Measurements from ENCODE around the gene MBD3.

The MBD3 gene

DNA sequence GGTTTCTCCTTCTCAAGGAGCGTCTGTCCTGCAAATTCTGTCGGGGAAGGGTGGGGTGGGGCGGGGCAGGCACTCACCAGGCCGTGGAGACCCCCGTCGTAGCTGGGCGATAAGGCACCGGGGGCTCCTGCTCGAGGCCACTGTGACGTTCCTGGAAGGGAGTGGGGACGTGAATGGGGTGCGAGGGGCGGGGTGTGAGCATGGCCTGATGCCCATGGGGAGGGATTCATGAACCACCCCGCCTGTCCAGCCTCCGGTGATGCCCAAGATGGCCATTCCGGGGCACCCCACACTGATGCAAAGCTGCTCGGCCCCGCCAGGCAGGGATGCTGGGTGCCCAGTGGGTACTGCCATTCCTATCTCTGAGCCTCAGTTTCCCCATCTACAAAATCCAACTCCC lies 27.0 kb upstream of the MBD3 start:
- H4K8ac ChIP-seq (ENCODE audit: low read depth, low read length), result no peak overlapping the region
- no CpG with 5 or more reads among the region's 18 CpGs for WGBS, 2 donors (ENCODE audit: extremely low coverage in 2 of 2, insufficient read length in 2 of 2, insufficient replicate concordance in 1 of 2)
- no peak overlapping the region for H2AK5ac ChIP-seq (ENCODE audit: low read depth, low read length)
- peaks cover 29% of the 10 kb centered on the region for H3K79me1 ChIP-seq (ENCODE audit: low read depth, low read length)
- H2AFZ ChIP-seq (ENCODE audit: low read length), result no peak overlapping the region
- no peak overlapping the region for H2BK12ac ChIP-seq (ENCODE audit: low read length)
- H3K23ac ChIP-seq (ENCODE audit: low read depth, low read length, poor library complexity), result no peak overlapping the region
- no peak overlapping the region for H3K18ac ChIP-seq (ENCODE audit: low read length)
- H4K91ac ChIP-seq (ENCODE audit: low read depth, low read length, poor library complexity), result no peak overlapping the region
- no peak overlapping the region for H2BK15ac ChIP-seq (ENCODE audit: low read length)
- no peak for DNase-seq (ENCODE audit: low spot score)
- no peak overlapping the region for H3K9ac ChIP-seq (ENCODE audit: low read depth, low read length, poor library complexity)
- no peak overlapping the region for H3K4me3 ChIP-seq (ENCODE audit: low read length in 2 of 2)
- H3K36me3 ChIP-seq (replicated peaks in 1 of 2; ENCODE audit: control insufficient read depth in 2 of 2, insufficient read depth in 2 of 2, low read length in 2 of 2), result peaks cover 79 to 97% of the 10 kb centered on the region in 2 donors
- no peak overlapping the region for H2BK5ac ChIP-seq (ENCODE audit: low read length)
- no peak overlapping the region for H3K4me2 ChIP-seq (ENCODE audit: insufficient read depth, low read length, poor library complexity, severe bottlenecking)
- H3K27me3 ChIP-seq (ENCODE audit: control insufficient read depth in 3 of 3, insufficient read depth in 3 of 3, low read depth in 1 of 3, low read length in 3 of 3), result no peaks in the 10 kb centered on the region
- H2BK120ac ChIP-seq (ENCODE audit: low read depth, low read length), result no peak overlapping the region
- H3K14ac ChIP-seq (ENCODE audit: low read length), result no peak overlapping the region
- no peak overlapping the region for H3K4ac ChIP-seq (ENCODE audit: low read length)
- H3K9me3 ChIP-seq (replicated peaks in 1 of 2; ENCODE audit: control insufficient read depth in 2 of 2, insufficient read depth in 1 of 2, low read depth in 1 of 2, low read length in 2 of 2), result peaks cover 0 to 4% of the 10 kb centered on the region in 2 donors
- peaks cover 0 to 3% of the 10 kb centered on the region in 2 donors for H3K4me1 ChIP-seq (ENCODE audit: control insufficient read depth in 2 of 2, insufficient read depth in 1 of 2, low read depth in 1 of 2, low read length in 2 of 2)
- H3K27ac ChIP-seq (replicated peaks; ENCODE audit: low read length), result no peak overlapping the region

GRCh38 chr19:1619094-1619439 lies 26.4 kb upstream of the MBD3 start:
- Histone ChIP-seq H4K8ac (ENCODE audit: low read depth, low read length) (no peak overlapping the region), H3K79me1 (ENCODE audit: low read depth, low read length) (peaks cover 36% of the 10 kb centered on the region), H3K23ac (ENCODE audit: low read depth, low read length, poor library complexity) (peak overlapping the region; percentile 73), H3K18ac (ENCODE audit: low read length) (no peak overlapping the region), H3K9me3 (replicated peaks in 1 of 2; ENCODE audit: control insufficient read depth in 2 of 2, insufficient read depth in 1 of 2, low read depth in 1 of 2, low read length in 2 of 2) (peaks cover 0 to 4% of the 10 kb centered on the region in 2 donors), H4K91ac (ENCODE audit: low read depth, low read length, poor library complexity) (no peak overlapping the region), H3K27ac (replicated peaks; ENCODE audit: low read length) (no peak overlapping the region), H2AK5ac (ENCODE audit: low read depth, low read length) (no peak overlapping the region), H3K4me1 (ENCODE audit: control insufficient read depth in 2 of 2, insufficient read depth in 1 of 2, low read depth in 1 of 2, low read length in 2 of 2) (peaks cover 0 to 3% of the 10 kb centered on the region in 2 donors), H3K14ac (ENCODE audit: low read length) (peak overlapping the region; percentile 38), H3K27me3 (ENCODE audit: control insufficient read depth in 3 of 3, insufficient read depth in 3 of 3, low read depth in 1 of 3, low read length in 3 of 3) (no peaks in the 10 kb centered on the region), H3K4ac (ENCODE audit: low read length) (no peak overlapping the region), H2BK15ac (ENCODE audit: low read length) (no peak overlapping the region), H3K36me3 (replicated peaks in 1 of 2; ENCODE audit: control insufficient read depth in 2 of 2, insufficient read depth in 2 of 2, low read length in 2 of 2) (peaks cover 79 to 97% of the 10 kb centered on the region in 2 donors), H3K4me2 (ENCODE audit: insufficient read depth, low read length, poor library complexity, severe bottlenecking) (no peak overlapping the region), H2BK120ac (ENCODE audit: low read depth, low read length) (no peak overlapping the region), H3K4me3 (ENCODE audit: low read length in 2 of 2) (peak overlapping the region in 1 of 2 donors; percentile 16), H2AFZ (ENCODE audit: low read length) (no peak overlapping the region), H2BK12ac (ENCODE audit: low read length) (no peak overlapping the region), H2BK5ac (ENCODE audit: low read length) (no peak overlapping the region), H3K9ac (ENCODE audit: low read depth, low read length, poor library complexity) (peak overlapping the region; percentile 70)
- WGBS, 2 donors (ENCODE audit: extremely low coverage in 2 of 2, insufficient read length in 2 of 2, insufficient replicate concordance in 1 of 2), result no CpG with 5 or more reads among the region's 26 CpGs
- no peak for DNase-seq (ENCODE audit: low spot score)

- Histone ChIP-seq H3K4me1 (ENCODE audit: control insufficient read depth in 2 of 2, insufficient read depth in 1 of 2, low read depth in 1 of 2, low read length in 2 of 2) (peaks cover 0 to 3% of the 10 kb centered on the region in 2 donors), H2BK120ac (ENCODE audit: low read depth, low read length) (no peak overlapping the region), H3K4me3 (ENCODE audit: low read length in 2 of 2) (no peak overlapping the region), H2BK15ac (ENCODE audit: low read length) (no peak overlapping the region), H3K4ac (ENCODE audit: low read length) (no peak overlapping the region), H4K91ac (ENCODE audit: low read depth, low read length, poor library complexity) (no peak overlapping the region), H3K27ac (replicated peaks; ENCODE audit: low read length) (no peak overlapping the region), H3K18ac (ENCODE audit: low read length) (peak overlapping the region; percentile 8), H3K9me3 (replicated peaks in 1 of 2; ENCODE audit: control insufficient read depth in 2 of 2, insufficient read depth in 1 of 2, low read depth in 1 of 2, low read length in 2 of 2) (peaks cover 0 to 4% of the 10 kb centered on the region in 2 donors), H4K8ac (ENCODE audit: low read depth, low read length) (no peak overlapping the region), H2AFZ (ENCODE audit: low read length) (no peak overlapping the region), H2AK5ac (ENCODE audit: low read depth, low read length) (no peak overlapping the region), H3K14ac (ENCODE audit: low read length) (peak overlapping the region; percentile 38), H3K27me3 (ENCODE audit: control insufficient read depth in 3 of 3, insufficient read depth in 3 of 3, low read depth in 1 of 3, low read length in 3 of 3) (no peaks in the 10 kb centered on the region), H3K36me3 (replicated peaks in 1 of 2; ENCODE audit: control insufficient read depth in 2 of 2, insufficient read depth in 2 of 2, low read length in 2 of 2) (peaks cover 78 to 97% of the 10 kb centered on the region in 2 donors), H3K9ac (ENCODE audit: low read depth, low read length, poor library complexity) (peak overlapping the region; percentile 70), H2BK12ac (ENCODE audit: low read length) (no peak overlapping the region), H3K4me2 (ENCODE audit: insufficient read depth, low read length, poor library complexity, severe bottlenecking) (no peak overlapping the region), H3K23ac (ENCODE audit: low read depth, low read length, poor library complexity) (peak overlapping the region; percentile 73), H3K79me1 (ENCODE audit: low read depth, low read length) (peaks cover 37% of the 10 kb centered on the region), H2BK5ac (ENCODE audit: low read length) (peak overlapping the region; percentile 35)
- no CpG with 5 or more reads among the region's 24 CpGs for WGBS, 2 donors (ENCODE audit: extremely low coverage in 2 of 2, insufficient read length in 2 of 2, insufficient replicate concordance in 1 of 2)
- DNase-seq (ENCODE audit: low spot score), result no peak
Observed at GRCh38 chr19:1618157-1619093, 25.8 kb upstream of the MBD3 start.

DNA sequence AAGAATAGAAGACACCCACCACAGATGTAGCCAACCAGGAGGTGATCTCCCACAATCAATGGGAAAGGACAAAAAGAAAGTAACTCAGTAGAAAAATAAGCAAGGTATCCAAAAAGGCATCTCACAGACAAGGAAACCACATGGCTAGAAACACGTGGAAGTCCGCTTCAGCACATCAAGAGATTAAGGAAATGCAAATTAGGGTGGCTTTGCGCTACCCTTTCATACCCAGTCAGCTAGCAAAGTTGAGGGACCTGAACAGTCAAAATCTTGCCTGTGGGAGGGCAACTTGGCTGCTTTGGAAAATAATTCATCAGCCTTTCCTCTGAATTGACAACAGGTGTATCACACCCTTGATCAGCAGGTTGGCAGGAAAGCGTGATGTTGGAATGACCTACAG lies 24.2 kb upstream of the MBD3 start:
- no CpG with 5 or more reads among the region's 4 CpGs for WGBS, 2 donors (ENCODE audit: extremely low coverage in 2 of 2, insufficient read length in 2 of 2, insufficient replicate concordance in 1 of 2)
- no peak overlapping the region for H2BK15ac ChIP-seq (ENCODE audit: low read length)
- no peak overlapping the region for H2BK120ac ChIP-seq (ENCODE audit: low read depth, low read length)
- H3K4me1 ChIP-seq (ENCODE audit: control insufficient read depth in 2 of 2, insufficient read depth in 1 of 2, low read depth in 1 of 2, low read length in 2 of 2), result peaks cover 0 to 3% of the 10 kb centered on the region in 2 donors
- H2AFZ ChIP-seq (ENCODE audit: low read length), result no peak overlapping the region
- H2BK5ac ChIP-seq (ENCODE audit: low read length), result no peak overlapping the region
- no peak overlapping the region for H3K27ac ChIP-seq (replicated peaks; ENCODE audit: low read length)
- H3K18ac ChIP-seq (ENCODE audit: low read length), result no peak overlapping the region
- H3K4me3 ChIP-seq (ENCODE audit: low read length in 2 of 2), result no peak overlapping the region
- H3K9ac ChIP-seq (ENCODE audit: low read depth, low read length, poor library complexity), result no peak overlapping the region
- H3K36me3 ChIP-seq (replicated peaks in 1 of 2; ENCODE audit: control insufficient read depth in 2 of 2, insufficient read depth in 2 of 2, low read length in 2 of 2), result peaks cover 85 to 97% of the 10 kb centered on the region in 2 donors
- H3K27me3 ChIP-seq (ENCODE audit: control insufficient read depth in 3 of 3, insufficient read depth in 3 of 3, low read depth in 1 of 3, low read length in 3 of 3), result no peaks in the 10 kb centered on the region
- no peak overlapping the region for H3K23ac ChIP-seq (ENCODE audit: low read depth, low read length, poor library complexity)
- H2BK12ac ChIP-seq (ENCODE audit: low read length), result no peak overlapping the region
- H4K8ac ChIP-seq (ENCODE audit: low read depth, low read length), result no peak overlapping the region
- peaks cover 0 to 4% of the 10 kb centered on the region in 2 donors for H3K9me3 ChIP-seq (replicated peaks in 1 of 2; ENCODE audit: control insufficient read depth in 2 of 2, insufficient read depth in 1 of 2, low read depth in 1 of 2, low read length in 2 of 2)
- H3K4me2 ChIP-seq (ENCODE audit: insufficient read depth, low read length, poor library complexity, severe bottlenecking), result no peak overlapping the region
- no peak for DNase-seq (ENCODE audit: low spot score)
- H2AK5ac ChIP-seq (ENCODE audit: low read depth, low read length), result no peak overlapping the region
- no peak overlapping the region for H3K14ac ChIP-seq (ENCODE audit: low read length)
- H3K4ac ChIP-seq (ENCODE audit: low read length), result no peak overlapping the region
- H4K91ac ChIP-seq (ENCODE audit: low read depth, low read length, poor library complexity), result no peak overlapping the region
- H3K79me1 ChIP-seq (ENCODE audit: low read depth, low read length), result peaks cover 26% of the 10 kb centered on the region

Data from neuronal stem cell (in vitro differentiated cells).